Measurements from ENCODE around the gene ITGB1BP1. TPM values are rescaled to one million over a fixed set of nuclear protein-coding genes. Genes with fewer than 3 reads are reported as not detected.
A peak's percentile ranks its signal among the peaks of the same experiment; 100 is the strongest.

Gene ITGB1BP1
- total RNA-seq, 1 donor from 2014 or later, result 39.6 TPM

- Mint-ChIP-seq H3K4me3 (peak overlapping the region; percentile 28), H3K9me3 (no peaks in the 10 kb centered on the region), H3K4me1 (peaks cover 22% of the 10 kb centered on the region), H3K36me3 (ENCODE audit: low read depth) (peaks cover 27% of the 10 kb centered on the region), H3K27me3 (no peaks in the 10 kb centered on the region), H3K27ac (no peak overlapping the region)
- ChIA-PET POLR2A (no interaction called here), CTCF (no interaction called here)
- no peak for DNase-seq
- intact Hi-C loops (cut with micrococcal nuclease), result loop anchor here (5.0 to 10.0 kb wide), 4 partner anchors 418 to 1924 kb away; partner anchors contain the start of genes MBOAT2, ROCK2 and TAF1B
- TF ChIP-seq CTCF (IDR thresholded peaks at IDR 0.05), result no peak
- ATAC-seq (ENCODE audit: low read depth), result no peak
Observed at GRCh38 chr2:9420495-9420894, 2.8 kb downstream of the ITGB1BP1 start.

DNA sequence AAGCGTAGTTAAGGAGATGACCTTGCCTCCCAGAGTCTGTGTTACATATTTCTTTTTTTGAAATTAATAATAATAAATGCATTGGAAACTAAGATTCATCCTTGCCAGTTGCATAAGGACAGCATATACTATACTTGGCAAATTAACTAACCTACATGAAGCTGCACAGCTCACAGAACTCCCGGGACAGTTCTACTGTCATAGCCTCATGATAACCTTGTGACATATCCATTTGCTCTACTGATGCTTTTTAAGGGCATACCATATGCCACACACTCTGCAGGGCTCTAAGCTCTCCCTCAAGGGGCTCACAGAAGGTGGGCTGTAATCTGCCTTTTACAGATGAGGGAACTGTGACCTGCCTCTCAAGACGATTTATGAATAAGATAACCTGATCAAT is 3.8 kb downstream of the ITGB1BP1 start:
- peaks cover 29% of the 10 kb centered on the region for H3K36me3 Mint-ChIP-seq (ENCODE audit: low read depth)
- H3K4me3 Mint-ChIP-seq, result no peak overlapping the region
- ATAC-seq (ENCODE audit: low read depth) (no peak), DNase-seq (no peak)
- peaks cover 22% of the 10 kb centered on the region for H3K4me1 Mint-ChIP-seq
- ChIA-PET POLR2A (no interaction called here), CTCF (no interaction called here)
- no peaks in the 10 kb centered on the region for H3K27me3 Mint-ChIP-seq
- no peak overlapping the region for H3K27ac Mint-ChIP-seq
- TF ChIP-seq CTCF (IDR thresholded peaks at IDR 0.05), result no peak
- no peaks in the 10 kb centered on the region for H3K9me3 Mint-ChIP-seq
- intact Hi-C loops (cut with micrococcal nuclease), result no loop called here

GRCh38 chr2:9418746-9419145 is 4.6 kb downstream of the ITGB1BP1 start:
- H3K9me3 Mint-ChIP-seq, result no peaks in the 10 kb centered on the region
- CTCF ChIA-PET, result no interaction called here
- no peak for TF ChIP-seq CTCF (IDR thresholded peaks at IDR 0.05)
- no peak overlapping the region for H3K4me3 Mint-ChIP-seq
- POLR2A ChIA-PET, result no interaction called here
- peaks cover 22% of the 10 kb centered on the region for H3K4me1 Mint-ChIP-seq
- intact Hi-C loops (cut with micrococcal nuclease), result no loop called here
- H3K27me3 Mint-ChIP-seq, result no peaks in the 10 kb centered on the region
- DNase-seq, result no peak
- H3K36me3 Mint-ChIP-seq (ENCODE audit: low read depth), result peaks cover 34% of the 10 kb centered on the region
- ATAC-seq (ENCODE audit: low read depth), result no peak
- no peak overlapping the region for H3K27ac Mint-ChIP-seq

DNA sequence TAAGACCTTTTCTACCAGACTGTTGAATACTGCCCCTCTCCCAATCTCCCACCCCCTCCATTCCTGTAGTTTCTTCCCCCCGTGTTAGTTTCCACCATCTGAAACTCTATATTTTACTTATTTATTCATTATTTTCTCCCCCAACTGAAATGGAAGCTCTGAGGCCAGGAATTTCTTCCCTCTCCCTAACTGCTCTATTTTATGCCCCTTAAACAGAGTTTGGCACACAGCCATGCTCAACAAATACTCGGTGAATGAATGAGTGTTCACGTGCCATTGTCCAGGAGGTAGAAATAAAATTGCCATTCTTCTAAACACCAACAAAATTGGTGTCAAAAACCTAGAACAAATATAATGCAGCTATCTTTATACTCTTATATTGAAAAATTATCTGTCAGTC is 5.6 kb downstream of the ITGB1BP1 start:
- Mint-ChIP-seq H3K27ac (no peak overlapping the region), H3K27me3 (no peaks in the 10 kb centered on the region), H3K4me1 (peaks cover 22% of the 10 kb centered on the region), H3K4me3 (no peak overlapping the region), H3K36me3 (ENCODE audit: low read depth) (peaks cover 32% of the 10 kb centered on the region), H3K9me3 (no peaks in the 10 kb centered on the region)
- intact Hi-C loops (cut with micrococcal nuclease), result no loop called here
- no peak for ATAC-seq (ENCODE audit: low read depth)
- DNase-seq, result no peak
- ChIA-PET POLR2A (interaction anchor here (0.6 kb wide), 1 partner anchor 552 kb away, joined by 3 read pairs; no protein-coding TSS in a partner anchor), CTCF (no interaction called here)
- TF ChIP-seq CTCF (IDR thresholded peaks at IDR 0.05), result no peak

- intact Hi-C loops (cut with micrococcal nuclease), result no loop called here
- H3K4me1 Mint-ChIP-seq, result peaks cover 15% of the 10 kb centered on the region
- ATAC-seq (ENCODE audit: low read depth) (no peak), DNase-seq (no peak)
- H3K27ac Mint-ChIP-seq, result no peak overlapping the region
- H3K9me3 Mint-ChIP-seq, result no peaks in the 10 kb centered on the region
- H3K36me3 Mint-ChIP-seq (ENCODE audit: low read depth), result peaks cover 37% of the 10 kb centered on the region
- no peaks in the 10 kb centered on the region for H3K27me3 Mint-ChIP-seq
- POLR2A ChIA-PET, result no interaction called here
- no peak for TF ChIP-seq CTCF (IDR thresholded peaks at IDR 0.05)
- CTCF ChIA-PET, result no interaction called here
- H3K4me3 Mint-ChIP-seq, result no peak overlapping the region
Observed at GRCh38 chr2:9416962-9417316, 6.4 kb downstream of the ITGB1BP1 start.

All from activated B cell treated with CpG ODN at 0.5 μM for 24 hours (primary cell).